ENCODE measurements around the gene GPR152. TPM values are rescaled to one million over a fixed set of nuclear protein-coding genes. Genes with fewer than 3 reads are reported as not detected.

Gene GPR152
- total and polyA plus RNA-seq, 2 of the 8 experiments (the other 6 are each of a cell fraction or from before 2014, with no cell fraction given): not detected

- TF ChIP-seq CTCF (IDR thresholded peaks at IDR 0.05; ENCODE audit: control extremely low read depth in 1 of 3, insufficient read depth in 1 of 3, low read depth in 1 of 3, low read length in 3 of 3): peak in 1 of 3 experiments; percentile 37; a peak in 1 of 4 replicates
- no peak for TF ChIP-seq KDM1A (IDR thresholded peaks at IDR 0.05; ENCODE audit: borderline replicate concordance, low read length)
- peak in 1 of 2 experiments; percentile 72; a peak in 1 of 3 replicates for TF ChIP-seq POLR2A (IDR thresholded peaks at IDR 0.05; ENCODE audit: control extremely low read depth in 1 of 2, low read depth in 2 of 2, low read length in 2 of 2)
- TF ChIP-seq EP300 (IDR thresholded peaks at IDR 0.05; ENCODE audit: borderline replicate concordance in 1 of 2, low read depth in 2 of 2, low read length in 2 of 2): no peak
- TF ChIP-seq HDAC6 (IDR thresholded peaks at IDR 0.05; ENCODE audit: low read depth, low read length): no peak
- TF ChIP-seq SIX5 (IDR thresholded peaks at IDR 0.05; ENCODE audit: low read depth, low read length): no peak
- TF ChIP-seq SIN3A (conservative IDR thresholded peaks at IDR 0.05 in 1 of 2, IDR thresholded peaks at IDR 0.05 in 1 of 2; ENCODE audit: low read depth in 1 of 2, low read length in 2 of 2): 0 out of 4 replicates have a peak, but pooled peaks of 1 of the 2 experiments have one; percentile 40
- TF ChIP-seq CHD1 (IDR thresholded peaks at IDR 0.05; ENCODE audit: low read depth, low read length): no peak
- no peak for TF ChIP-seq SP1 (IDR thresholded peaks at IDR 0.05; ENCODE audit: low read depth, low read length)
- peak; percentile 64 for TF ChIP-seq TAF7 (optimal IDR thresholded peaks at IDR 0.05; ENCODE audit: borderline replicate concordance, low read depth, low read length)
- TF ChIP-seq BCL11A (IDR thresholded peaks at IDR 0.05; ENCODE audit: low read depth in 2 of 2, low read length in 2 of 2): no peak
- no peak for TF ChIP-seq CBX5 (IDR thresholded peaks at IDR 0.05; ENCODE audit: low read depth, low read length)
- TF ChIP-seq CBX8 (IDR thresholded peaks at IDR 0.05; ENCODE audit: borderline replicate concordance, low read depth, low read length): no peak
- TF ChIP-seq CREB1 (IDR thresholded peaks at IDR 0.05): no peak
- TF ChIP-seq NRF1 (IDR thresholded peaks at IDR 0.05; ENCODE audit: low read depth, low read length): no peak
- TF ChIP-seq RXRA (IDR thresholded peaks at IDR 0.05; ENCODE audit: insufficient read depth, low read depth, low read length): no peak
- no peak for TF ChIP-seq SUZ12 (IDR thresholded peaks at IDR 0.05; ENCODE audit: low read length)
- no peak for TF ChIP-seq ASH2L (IDR thresholded peaks at IDR 0.05; ENCODE audit: low read length)
- TF ChIP-seq MAX (IDR thresholded peaks at IDR 0.05): no peak
- no peak for TF ChIP-seq ZNF274 (IDR thresholded peaks at IDR 0.05; ENCODE audit: borderline replicate concordance, extremely low read depth, low read length)
- TF ChIP-seq USF2 (IDR thresholded peaks at IDR 0.05; ENCODE audit: low read length): no peak
Measured at GRCh38 chr11:67401495-67402191, 50.9 kb downstream of the GPR152 start, which contains the start of gene PPP1CA (continued).

All from H1 (cell line).